ENCODE data around the gene ZMYND19.
"Not testable (repeated sequence)": the region's sequence is repeated elsewhere in the genome, so short reads cannot be mapped to it uniquely, and the experiment has no call there.

The ZMYND19 gene

DNA sequence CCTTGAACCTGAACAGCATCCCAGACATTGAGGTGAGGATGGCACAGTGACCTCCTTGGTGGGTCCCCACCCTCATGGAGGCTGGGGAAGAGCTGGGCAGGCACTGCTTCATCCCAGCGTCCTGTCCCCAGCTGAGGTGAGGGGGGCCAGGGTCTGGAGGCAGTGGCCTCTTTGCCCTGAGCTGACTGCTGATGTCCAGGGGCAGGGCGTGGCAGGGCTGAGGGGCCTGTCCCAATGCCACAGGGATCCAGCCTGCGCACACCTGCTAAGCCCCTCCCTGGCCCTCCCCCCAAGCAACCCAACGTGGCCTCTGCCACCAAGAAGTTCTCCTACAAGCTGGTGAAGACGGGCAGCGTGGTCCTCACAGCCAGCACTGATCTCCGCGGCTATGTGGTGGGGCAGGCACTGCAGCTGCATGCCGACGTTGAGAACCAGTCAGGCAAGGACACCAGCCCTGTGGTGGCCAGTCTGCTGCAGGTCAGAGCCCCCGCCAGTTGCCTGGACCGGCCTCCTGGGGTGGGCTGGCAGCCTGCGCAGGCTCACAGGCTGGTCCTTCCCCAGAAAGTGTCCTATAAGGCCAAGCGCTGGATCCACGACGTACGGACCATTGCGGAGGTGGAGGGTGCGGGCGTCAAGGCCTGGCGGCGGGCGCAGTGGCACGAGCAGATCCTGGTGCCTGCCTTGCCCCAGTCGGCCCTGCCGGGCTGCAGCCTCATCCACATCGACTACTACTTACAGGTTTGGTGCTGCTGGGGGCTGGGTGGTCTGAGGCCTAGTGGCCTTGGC lies 23.6 kb upstream of the ZMYND19 start:
- DNase-seq, result no peak

GRCh38 chr9:137613259-137613658 lies 22.9 kb upstream of the ZMYND19 start:
- no peak for DNase-seq

DNA sequence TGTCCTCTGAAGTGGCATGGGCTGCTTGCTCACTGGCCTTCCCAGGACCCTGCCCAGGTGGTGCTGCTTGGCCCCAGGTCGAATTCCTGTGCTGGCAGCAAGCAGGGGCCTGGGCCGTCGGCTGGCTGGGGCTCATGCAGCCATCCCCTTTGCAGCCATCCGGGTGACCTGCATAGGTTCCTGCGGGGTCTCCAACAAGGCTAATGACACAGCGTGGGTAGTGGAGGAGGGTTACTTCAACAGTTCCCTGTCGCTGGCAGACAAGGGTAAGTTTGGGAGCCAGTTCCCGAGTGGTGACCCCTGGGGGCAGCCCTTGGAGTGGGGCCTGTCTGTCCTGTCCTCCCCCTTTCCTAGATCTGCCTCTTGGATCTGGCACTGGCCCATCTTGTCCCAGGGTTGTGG lies 22.4 kb upstream of the ZMYND19 start:
- DNase-seq, result no peak

GRCh38 chr9:137611623-137612609 lies 21.6 kb upstream of the ZMYND19 start:
- DNase-seq, result no peak

GRCh38 chr9:137610944-137611343 lies 20.6 kb upstream of the ZMYND19 start:
- DNase-seq, result no peak

- DNase-seq, result no peak
These were observed 17.0 kb upstream of the ZMYND19 start for GRCh38 chr9:137607141-137607857.

DNA sequence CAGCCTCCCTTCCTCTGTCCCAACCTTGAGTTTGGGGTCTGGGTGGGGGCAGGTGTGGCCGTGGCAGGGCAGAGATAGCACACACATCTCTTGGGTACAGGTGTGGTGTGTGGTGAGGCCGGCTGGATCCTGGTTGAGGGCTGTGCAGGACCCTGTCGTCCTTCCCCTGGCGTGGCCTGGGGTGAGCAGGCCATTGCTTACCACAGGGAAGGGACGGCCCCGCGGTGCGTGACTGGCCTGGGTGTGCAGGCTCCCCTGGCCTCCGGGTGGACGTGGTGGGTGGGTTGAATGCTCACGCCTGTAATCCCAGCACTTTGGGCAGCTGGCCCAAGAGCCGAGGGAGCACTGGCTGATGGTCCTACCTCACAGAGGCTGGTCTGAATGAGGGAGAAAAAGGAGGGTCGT lies 16.4 kb upstream of the ZMYND19 start:
- DNase-seq, result no peak

- DNase-seq, result peak in 1 of 5 experiments; percentile 38
These were observed 15.8 kb upstream of the ZMYND19 start for GRCh38 chr9:137606005-137606621.

DNA sequence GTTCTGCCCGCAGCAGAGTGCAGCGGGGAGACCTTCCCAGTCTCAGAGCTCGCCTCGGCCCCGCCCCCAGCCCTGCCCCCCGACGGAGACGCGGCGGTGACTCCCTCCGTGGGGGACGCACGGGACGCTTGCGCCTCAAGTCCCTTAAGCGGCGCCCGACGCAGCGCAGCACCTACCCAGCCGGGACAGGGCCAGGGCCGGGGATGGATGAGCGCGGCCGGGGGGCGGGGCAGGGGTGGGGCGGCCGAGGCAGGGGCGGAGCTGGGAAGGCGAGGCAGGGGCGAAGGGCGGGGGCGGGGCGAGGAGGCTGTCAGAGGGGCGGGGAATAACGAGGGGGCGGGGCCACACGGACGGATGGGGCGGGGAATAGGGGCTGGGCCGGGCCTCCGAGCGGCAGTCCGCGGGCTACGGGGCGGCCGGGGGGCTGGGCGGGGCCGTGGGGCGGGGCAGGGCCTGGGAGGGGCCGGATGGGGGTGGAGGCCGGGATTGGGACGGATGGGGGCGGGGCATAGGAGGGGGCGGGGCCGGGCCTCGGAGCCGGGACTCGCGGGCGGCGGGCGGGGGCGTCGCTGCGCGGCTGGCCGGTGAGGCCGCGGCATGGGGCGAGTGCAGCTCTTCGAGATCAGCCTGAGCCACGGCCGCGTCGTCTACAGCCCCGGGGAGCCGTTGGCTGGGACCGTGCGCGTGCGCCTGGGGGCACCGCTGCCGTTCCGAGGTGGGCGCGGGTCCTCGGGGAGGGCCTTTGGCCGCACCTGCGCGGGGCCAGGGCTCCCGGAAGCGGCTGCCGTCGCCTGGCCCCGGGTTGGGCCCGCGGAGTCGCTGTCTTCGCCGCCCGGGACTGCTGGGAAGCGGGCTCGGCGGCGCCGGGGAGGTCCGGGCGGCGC lies 15.1 kb upstream of the ZMYND19 start, which contains the start of gene ARRDC1:
TSS of gene ARRDC1 (plus strand) at position 566 of the 884 bp plus-strand sequence. CDS start at position 598, 32 bp downstream.
- DNase-seq, result peak; percentile 85 to 98 (median 88)

GRCh38 chr9:137604345-137605086 lies 14.2 kb upstream of the ZMYND19 start:
- DNase-seq, result no peak

- DNase-seq, result no peak
These were observed 13.6 kb upstream of the ZMYND19 start for GRCh38 chr9:137603879-137604278.

- DNase-seq, result no peak
These were observed 12.3 kb upstream of the ZMYND19 start for GRCh38 chr9:137602661-137603060.

- no peak for DNase-seq
These were observed 8.6 kb upstream of the ZMYND19 start for GRCh38 chr9:137598943-137599342.

DNA sequence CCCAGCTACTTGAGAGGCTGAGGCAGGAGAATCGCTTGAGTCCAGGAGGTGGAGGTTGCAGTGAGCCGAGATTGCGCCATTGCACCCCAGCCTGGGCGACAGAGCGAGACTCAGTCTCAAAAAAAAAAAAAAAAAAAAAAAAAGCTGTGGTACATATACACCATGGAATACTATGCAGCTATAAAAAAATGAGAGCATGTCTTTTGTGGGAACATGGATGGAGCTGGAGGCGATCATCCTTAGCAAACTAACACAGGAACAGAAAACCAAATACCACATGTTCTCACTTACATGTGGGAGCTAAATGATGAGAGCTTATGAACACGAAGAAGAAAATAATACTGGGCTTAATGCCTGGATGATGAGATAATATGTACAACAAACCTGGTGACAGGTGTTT lies 6.3 kb upstream of the ZMYND19 start:
- not testable (repeated sequence) for DNase-seq

- no peak for DNase-seq
These were observed 2.9 kb upstream of the ZMYND19 start for GRCh38 chr9:137593176-137593575.

DNA sequence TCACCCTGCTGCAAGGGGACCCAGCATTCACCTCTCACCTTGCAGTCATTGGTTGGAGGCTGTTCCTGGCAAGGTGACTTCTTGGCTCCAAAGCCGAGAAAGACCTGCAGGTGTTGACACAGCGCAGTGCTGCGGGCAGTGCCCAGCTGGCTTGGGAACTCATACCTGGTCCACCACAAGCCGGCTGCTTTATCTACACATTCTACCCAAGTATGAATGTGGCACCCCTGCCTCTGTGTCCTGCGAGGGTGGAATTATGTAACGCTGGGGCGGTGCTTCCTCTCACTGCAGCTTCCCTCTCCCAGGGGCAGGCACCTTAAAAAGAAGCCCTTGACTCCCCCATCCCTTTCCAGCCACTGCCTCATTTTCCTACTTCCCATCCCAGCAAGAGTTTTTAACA lies 2.5 kb upstream of the ZMYND19 start:
- no peak for DNase-seq

DNA sequence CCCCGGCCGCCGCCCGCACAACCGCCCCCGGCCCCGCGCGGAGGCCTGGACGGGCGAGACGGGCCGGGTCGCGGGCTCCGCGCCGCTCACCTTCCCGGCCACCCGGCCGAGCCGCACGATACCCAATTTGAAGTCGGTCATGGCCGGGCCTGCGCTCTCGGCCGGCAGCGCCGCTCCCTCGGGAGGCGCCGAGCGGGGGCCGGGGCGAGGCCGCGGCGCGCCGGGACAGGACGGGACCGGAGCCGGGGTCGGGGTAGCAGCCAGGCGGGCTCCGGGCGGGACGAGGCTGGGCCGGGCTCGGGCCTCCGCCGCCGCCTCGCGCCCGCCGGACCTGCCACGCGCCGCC lies 216 bp downstream of the ZMYND19 start:
- DNase-seq, result no peak

GRCh38 chr9:137589441-137590122 lies 730 bp downstream of the ZMYND19 start:
- DNase-seq, result peak in 1 of 5 experiments; percentile 49

GRCh38 chr9:137588891-137589290 lies 1.4 kb downstream of the ZMYND19 start:
- DNase-seq, result no peak

DNA sequence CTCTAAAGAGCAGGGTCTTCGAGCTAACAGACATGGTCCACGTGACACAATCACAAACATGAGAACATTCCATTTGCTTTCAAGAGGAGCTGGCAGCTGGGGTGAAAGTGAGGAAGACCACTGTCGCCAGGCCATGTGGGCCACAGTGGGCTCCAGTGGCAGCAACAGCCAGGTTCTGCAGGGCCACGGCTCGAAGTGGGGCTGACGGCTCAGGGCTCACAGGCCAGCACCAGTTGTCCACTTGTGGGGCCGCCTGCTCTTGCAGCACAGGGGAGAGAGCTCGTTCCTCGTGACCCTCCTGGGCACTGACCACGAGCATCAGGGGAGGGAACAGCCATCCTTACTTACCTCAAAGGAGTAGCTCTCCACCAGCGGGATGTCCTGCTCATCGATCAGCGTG lies 2.0 kb downstream of the ZMYND19 start:
- DNase-seq, result no peak

All from T-helper 2 cell (primary cell).